Measurements from ENCODE around the gene CTNNA3. TPM values are rescaled to one million over a fixed set of nuclear protein-coding genes. Genes with fewer than 3 reads are reported as not detected.

Gene CTNNA3
- total RNA-seq, 1 donor from 2014 or later = not detected

- Mint-ChIP-seq H3K4me3 (ENCODE audit: low read depth) (no peak overlapping the region), H3K4me1 (ENCODE audit: low read depth) (no peaks in the 10 kb centered on the region), H3K9me3 (no peaks in the 10 kb centered on the region), H3K27ac (no peak overlapping the region), H3K27me3 (ENCODE audit: low read depth) (no peaks in the 10 kb centered on the region), H3K36me3 (ENCODE audit: low read depth) (no peaks in the 10 kb centered on the region)
- DNase-seq (ENCODE audit: low spot score) = no peak
- intact Hi-C loops (cut with micrococcal nuclease) = no loop called here
Observed at GRCh38 chr10:65911151-65911835, 1784.7 kb downstream of the CTNNA3 start.

DNA sequence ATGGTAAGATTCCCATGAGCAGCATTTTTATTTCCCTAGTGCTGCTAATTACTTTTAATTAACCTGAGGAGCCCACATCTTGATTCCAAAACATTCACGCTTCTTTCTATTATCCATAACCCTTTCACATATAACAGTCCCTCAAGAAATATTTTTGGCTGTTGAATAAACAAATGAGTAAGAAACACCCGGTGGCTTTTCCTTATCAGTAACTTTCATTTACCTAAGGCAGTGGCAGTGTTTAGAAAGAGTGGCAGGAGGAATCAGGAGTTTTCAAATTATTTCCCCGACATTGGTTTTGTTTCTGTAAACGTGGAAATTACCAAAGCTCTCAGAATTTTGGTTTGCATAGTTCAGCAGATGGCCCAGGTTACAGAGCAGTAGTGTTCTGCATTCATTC, 1785.8 kb downstream of the CTNNA3 start:
- no peaks in the 10 kb centered on the region for H3K4me1 Mint-ChIP-seq (ENCODE audit: low read depth)
- DNase-seq (ENCODE audit: low spot score) = no peak

GRCh38 chr10:65907199-65907712, 1788.7 kb downstream of the CTNNA3 start:
- no peaks in the 10 kb centered on the region for H3K4me1 Mint-ChIP-seq (ENCODE audit: low read depth)
- DNase-seq (ENCODE audit: low spot score) = no peak
- no peaks in the 10 kb centered on the region for H3K27me3 Mint-ChIP-seq (ENCODE audit: low read depth)
- no peak overlapping the region for H3K27ac Mint-ChIP-seq
- intact Hi-C loops (cut with micrococcal nuclease) = no loop called here
- H3K9me3 Mint-ChIP-seq = no peaks in the 10 kb centered on the region
- H3K4me3 Mint-ChIP-seq (ENCODE audit: low read depth) = no peak overlapping the region
- H3K36me3 Mint-ChIP-seq (ENCODE audit: low read depth) = no peaks in the 10 kb centered on the region

More for the DNA sequence above, 1785.8 kb downstream of the CTNNA3 start:
- H3K36me3 Mint-ChIP-seq (ENCODE audit: low read depth) = no peaks in the 10 kb centered on the region
- H3K4me3 Mint-ChIP-seq (ENCODE audit: low read depth) = no peak overlapping the region
- intact Hi-C loops (cut with micrococcal nuclease) = no loop called here
- no peaks in the 10 kb centered on the region for H3K9me3 Mint-ChIP-seq
- no peak overlapping the region for H3K27ac Mint-ChIP-seq
- H3K27me3 Mint-ChIP-seq (ENCODE audit: low read depth) = no peaks in the 10 kb centered on the region

DNA sequence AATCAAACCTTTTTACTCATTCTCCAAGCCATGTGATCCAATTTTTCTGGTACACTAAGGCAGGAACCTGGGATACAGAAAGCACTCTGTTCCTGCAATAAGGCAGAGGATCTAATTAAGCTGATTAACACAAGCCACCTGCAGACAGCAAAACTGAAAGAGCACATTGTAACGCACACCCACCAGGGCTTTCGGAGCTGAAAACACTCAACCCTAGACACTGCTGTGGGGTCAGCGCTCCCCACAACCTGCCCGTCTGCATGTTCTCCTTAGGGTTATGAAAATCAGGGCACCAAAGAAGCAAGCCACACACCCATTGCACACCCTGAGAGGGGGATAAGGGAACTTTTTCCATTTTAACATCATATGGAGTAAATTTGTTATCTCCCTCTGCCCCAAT, 1792.4 kb downstream of the CTNNA3 start:
- intact Hi-C loops (cut with micrococcal nuclease) = no loop called here
- H3K4me3 Mint-ChIP-seq (ENCODE audit: low read depth) = no peak overlapping the region
- H3K36me3 Mint-ChIP-seq (ENCODE audit: low read depth) = no peaks in the 10 kb centered on the region
- no peak overlapping the region for H3K27ac Mint-ChIP-seq
- H3K9me3 Mint-ChIP-seq = no peaks in the 10 kb centered on the region
- DNase-seq (ENCODE audit: low spot score) = no peak
- no peaks in the 10 kb centered on the region for H3K27me3 Mint-ChIP-seq (ENCODE audit: low read depth)
- H3K4me1 Mint-ChIP-seq (ENCODE audit: low read depth) = no peaks in the 10 kb centered on the region

- Mint-ChIP-seq H3K27ac (no peak overlapping the region), H3K4me1 (ENCODE audit: low read depth) (no peaks in the 10 kb centered on the region), H3K9me3 (peaks cover 3% of the 10 kb centered on the region), H3K36me3 (ENCODE audit: low read depth) (no peaks in the 10 kb centered on the region), H3K4me3 (ENCODE audit: low read depth) (no peak overlapping the region), H3K27me3 (ENCODE audit: low read depth) (no peaks in the 10 kb centered on the region)
- intact Hi-C loops (cut with micrococcal nuclease) = no loop called here
- DNase-seq (ENCODE audit: low spot score) = no peak
Observed at GRCh38 chr10:65900271-65900670, 1795.7 kb downstream of the CTNNA3 start.

- H3K27ac Mint-ChIP-seq = no peak overlapping the region
- no peaks in the 10 kb centered on the region for H3K27me3 Mint-ChIP-seq (ENCODE audit: low read depth)
- intact Hi-C loops (cut with micrococcal nuclease) = no loop called here
- DNase-seq (ENCODE audit: low spot score) = no peak
- no peak overlapping the region for H3K4me3 Mint-ChIP-seq (ENCODE audit: low read depth)
- no peaks in the 10 kb centered on the region for H3K36me3 Mint-ChIP-seq (ENCODE audit: low read depth)
- H3K4me1 Mint-ChIP-seq (ENCODE audit: low read depth) = no peaks in the 10 kb centered on the region
- peaks cover 3% of the 10 kb centered on the region for H3K9me3 Mint-ChIP-seq
Observed at GRCh38 chr10:65898055-65898454, 1797.9 kb downstream of the CTNNA3 start.

DNA sequence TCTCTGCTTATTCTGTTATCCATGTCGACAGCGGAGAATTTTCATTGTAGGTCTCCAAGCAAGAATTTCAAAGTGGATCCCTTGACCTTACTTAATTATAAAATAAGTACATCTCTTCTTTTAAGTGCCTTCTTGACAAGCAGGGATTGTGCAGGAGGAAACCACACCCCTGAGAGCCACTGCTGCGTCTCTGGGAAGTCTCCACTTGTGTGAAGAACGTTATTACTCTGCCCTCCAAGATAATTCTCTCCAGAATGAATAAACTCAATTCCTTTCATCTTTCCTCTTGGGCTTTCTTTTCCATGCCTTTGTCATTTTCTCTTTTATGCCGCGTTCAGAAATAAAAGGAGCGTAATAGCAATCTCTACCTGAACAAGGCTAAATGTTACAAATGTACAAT, 1801.0 kb downstream of the CTNNA3 start:
- Mint-ChIP-seq H3K4me1 (ENCODE audit: low read depth) (no peaks in the 10 kb centered on the region), H3K27ac (no peak overlapping the region), H3K36me3 (ENCODE audit: low read depth) (no peaks in the 10 kb centered on the region), H3K27me3 (ENCODE audit: low read depth) (no peaks in the 10 kb centered on the region), H3K4me3 (ENCODE audit: low read depth) (no peak overlapping the region), H3K9me3 (peaks cover 3% of the 10 kb centered on the region)
- intact Hi-C loops (cut with micrococcal nuclease) = no loop called here
- DNase-seq (ENCODE audit: low spot score) = no peak

- intact Hi-C loops (cut with micrococcal nuclease) = no loop called here
- no peaks in the 10 kb centered on the region for H3K27me3 Mint-ChIP-seq (ENCODE audit: low read depth)
- no peaks in the 10 kb centered on the region for H3K36me3 Mint-ChIP-seq (ENCODE audit: low read depth)
- no peak for DNase-seq (ENCODE audit: low spot score)
- peaks cover 3% of the 10 kb centered on the region for H3K9me3 Mint-ChIP-seq
- H3K4me1 Mint-ChIP-seq (ENCODE audit: low read depth) = no peaks in the 10 kb centered on the region
- H3K4me3 Mint-ChIP-seq (ENCODE audit: low read depth) = no peak overlapping the region
- no peak overlapping the region for H3K27ac Mint-ChIP-seq
Observed at GRCh38 chr10:65894379-65894778, 1801.6 kb downstream of the CTNNA3 start.

DNA sequence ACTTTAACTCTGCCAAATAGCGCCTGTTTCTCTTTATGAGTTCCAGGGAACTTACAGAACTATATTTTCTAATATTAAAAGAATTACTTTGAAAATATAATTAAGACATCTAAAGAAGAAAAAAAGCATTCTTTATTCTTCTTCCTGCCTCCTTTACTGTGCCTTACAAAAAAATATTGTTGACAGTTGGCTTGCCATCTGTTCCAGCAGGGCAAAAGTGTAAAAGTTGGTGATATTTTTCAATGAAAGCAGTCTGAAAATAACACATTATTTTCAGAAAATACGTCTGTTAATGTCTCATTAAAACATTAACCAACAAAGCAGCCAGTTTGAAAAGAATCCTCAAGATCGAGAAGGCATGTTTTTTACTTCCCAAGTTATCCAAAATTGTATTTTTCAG, 1802.3 kb downstream of the CTNNA3 start:
- Mint-ChIP-seq H3K36me3 (ENCODE audit: low read depth) (no peaks in the 10 kb centered on the region), H3K4me3 (ENCODE audit: low read depth) (no peak overlapping the region), H3K4me1 (ENCODE audit: low read depth) (no peaks in the 10 kb centered on the region), H3K27ac (no peak overlapping the region), H3K9me3 (peaks cover 3% of the 10 kb centered on the region), H3K27me3 (ENCODE audit: low read depth) (no peaks in the 10 kb centered on the region)
- intact Hi-C loops (cut with micrococcal nuclease) = no loop called here
- no peak for DNase-seq (ENCODE audit: low spot score)

DNA sequence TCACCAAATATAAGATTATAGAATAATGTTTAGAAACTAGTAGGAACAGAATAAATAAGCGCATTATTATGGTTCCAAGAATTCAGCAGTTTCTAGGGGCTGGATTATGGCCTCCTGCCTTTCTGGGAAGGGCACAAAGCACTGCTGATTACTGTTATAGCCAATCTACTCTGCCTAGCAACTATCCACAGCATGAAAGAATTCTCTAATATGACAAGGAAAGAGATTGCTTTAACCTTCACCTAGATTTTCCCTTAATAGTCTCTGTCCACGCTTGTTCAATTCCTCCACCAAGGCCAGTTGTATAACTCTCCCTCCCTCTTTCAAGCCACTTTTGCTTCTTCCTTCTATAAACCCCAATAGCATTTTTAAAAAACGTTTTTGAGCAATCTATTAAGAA, 1803.7 kb downstream of the CTNNA3 start:
- intact Hi-C loops (cut with micrococcal nuclease) = no loop called here
- H3K27me3 Mint-ChIP-seq (ENCODE audit: low read depth) = no peaks in the 10 kb centered on the region
- H3K9me3 Mint-ChIP-seq = peaks cover 3% of the 10 kb centered on the region
- no peak overlapping the region for H3K4me3 Mint-ChIP-seq (ENCODE audit: low read depth)
- no peaks in the 10 kb centered on the region for H3K36me3 Mint-ChIP-seq (ENCODE audit: low read depth)
- DNase-seq (ENCODE audit: low spot score) = no peak
- H3K27ac Mint-ChIP-seq = no peak overlapping the region
- no peaks in the 10 kb centered on the region for H3K4me1 Mint-ChIP-seq (ENCODE audit: low read depth)

DNA sequence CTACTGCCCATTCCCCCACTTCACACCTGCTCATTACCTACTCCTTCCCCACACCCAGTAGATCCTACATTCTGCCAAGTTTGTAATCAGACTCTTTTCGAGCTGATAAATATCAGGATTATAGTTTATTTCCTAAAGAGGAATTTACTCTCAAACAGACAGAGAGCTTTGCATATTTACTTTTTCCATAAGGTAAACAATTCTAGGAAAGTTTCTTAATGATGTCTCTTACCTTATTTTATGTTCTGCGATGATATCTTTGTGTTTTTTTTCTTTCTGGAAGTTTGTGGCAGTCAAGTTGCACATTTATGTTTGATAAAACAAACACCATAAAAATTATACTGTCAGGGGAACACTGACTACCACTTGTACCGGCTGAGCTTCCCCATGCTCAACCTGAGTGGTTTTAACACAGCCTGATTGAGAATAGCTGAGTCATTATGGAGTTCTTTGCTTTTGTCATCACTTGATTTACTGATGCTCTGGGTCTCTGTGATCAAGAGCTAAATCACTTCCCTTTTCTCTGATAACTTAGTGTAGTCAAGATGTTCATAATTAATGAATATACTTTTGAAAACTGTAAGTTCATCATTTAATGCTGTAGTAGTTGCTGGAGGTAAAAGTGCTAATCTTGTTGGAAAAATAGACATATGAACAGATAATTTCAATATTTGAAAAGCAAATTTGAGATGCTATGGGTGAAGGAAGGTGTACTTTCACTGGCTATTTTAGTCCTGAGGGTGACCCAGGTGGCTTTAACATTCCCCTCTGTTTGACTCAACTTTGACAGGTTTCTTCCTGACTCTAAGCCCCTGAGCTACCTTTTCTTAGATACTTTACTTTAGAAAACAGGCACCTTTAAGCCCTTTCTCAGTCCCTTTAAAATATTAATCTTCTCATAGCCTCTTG, 1804.7 kb downstream of the CTNNA3 start:
- no peak for DNase-seq (ENCODE audit: low spot score)
- intact Hi-C loops (cut with micrococcal nuclease) = no loop called here
- Mint-ChIP-seq H3K36me3 (ENCODE audit: low read depth) (no peaks in the 10 kb centered on the region), H3K4me3 (ENCODE audit: low read depth) (no peak overlapping the region), H3K4me1 (ENCODE audit: low read depth) (no peaks in the 10 kb centered on the region), H3K27ac (no peak overlapping the region), H3K9me3 (peaks cover 9% of the 10 kb centered on the region), H3K27me3 (ENCODE audit: low read depth) (no peaks in the 10 kb centered on the region)

- no peaks in the 10 kb centered on the region for H3K27me3 Mint-ChIP-seq (ENCODE audit: low read depth)
Observed at GRCh38 chr10:65864529-65864928, 1831.5 kb downstream of the CTNNA3 start.

DNA sequence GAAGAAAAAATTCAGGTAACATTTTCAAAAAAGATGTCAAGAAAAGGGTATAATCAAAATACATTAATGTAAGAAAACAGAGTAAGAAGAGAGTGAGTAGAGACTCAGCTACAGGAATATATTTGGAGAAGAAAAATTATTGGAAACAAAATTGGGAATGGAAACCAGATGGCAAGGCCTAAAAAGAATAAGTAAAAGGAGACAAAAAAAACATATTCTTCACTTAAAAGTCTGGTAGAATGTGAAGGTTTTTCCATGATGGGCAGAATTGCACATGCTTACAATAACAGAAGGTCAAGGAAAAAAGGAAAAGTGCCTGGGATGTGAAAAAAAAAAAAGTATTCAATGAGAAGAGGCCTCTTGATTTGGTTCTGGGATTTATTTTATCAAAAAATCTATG, 1832.0 kb downstream of the CTNNA3 start:
- Mint-ChIP-seq H3K9me3 (no peaks in the 10 kb centered on the region), H3K27ac (no peak overlapping the region)

More at GRCh38 chr10:65864529-65864928, 1831.5 kb downstream of the CTNNA3 start:
- H3K36me3 Mint-ChIP-seq (ENCODE audit: low read depth) = no peaks in the 10 kb centered on the region
- H3K4me1 Mint-ChIP-seq (ENCODE audit: low read depth) = no peaks in the 10 kb centered on the region
- H3K27ac Mint-ChIP-seq = no peak overlapping the region
- no peaks in the 10 kb centered on the region for H3K9me3 Mint-ChIP-seq
- intact Hi-C loops (cut with micrococcal nuclease) = no loop called here
- no peak overlapping the region for H3K4me3 Mint-ChIP-seq (ENCODE audit: low read depth)
- no peak for DNase-seq (ENCODE audit: low spot score)

More for the DNA sequence above, 1832.0 kb downstream of the CTNNA3 start:
- DNase-seq (ENCODE audit: low spot score) = no peak
- intact Hi-C loops (cut with micrococcal nuclease) = no loop called here
- Mint-ChIP-seq H3K36me3 (ENCODE audit: low read depth) (no peaks in the 10 kb centered on the region), H3K4me1 (ENCODE audit: low read depth) (no peaks in the 10 kb centered on the region), H3K4me3 (ENCODE audit: low read depth) (no peak overlapping the region), H3K27me3 (ENCODE audit: low read depth) (no peaks in the 10 kb centered on the region)
